Activated T-cell treated with anti-CD3 and anti-CD28 coated beads, Interleukin-2, amount 50 U/mL, for 24 hours (primary cell): ENCODE data around the gene APP.

Experiments used
- DNase-seq: peaks from one replicate; pipeline ENCODE4 v3.0.0-alpha.2; 2020
- H3K27ac Mint-ChIP-seq: 2 replicates; pipeline ENCODE4 v1.8.0; 2020; ENCODE audit warnings: mild to moderate bottlenecking, mixed read lengths
- H3K27me3 Mint-ChIP-seq: 2 replicates; pipeline ENCODE4 v1.8.0; 2020; ENCODE audit warnings: mixed read lengths
- H3K36me3 Mint-ChIP-seq: 2 replicates; pipeline ENCODE4 v1.8.0; 2020; ENCODE audit warnings: low read depth, mixed read lengths
- H3K4me1 Mint-ChIP-seq: 2 replicates; pipeline ENCODE4 v1.8.0; 2020; ENCODE audit warnings: low read depth, mixed read lengths
- H3K4me3 Mint-ChIP-seq: 2 replicates; pipeline ENCODE4 v1.8.0; 2020; ENCODE audit warnings: mild to moderate bottlenecking, moderate library complexity, mixed read lengths
- H3K9me3 Mint-ChIP-seq: 2 replicates; pipeline ENCODE4 v1.8.0; 2020; ENCODE audit warnings: mixed read lengths

APP gene

DNA sequence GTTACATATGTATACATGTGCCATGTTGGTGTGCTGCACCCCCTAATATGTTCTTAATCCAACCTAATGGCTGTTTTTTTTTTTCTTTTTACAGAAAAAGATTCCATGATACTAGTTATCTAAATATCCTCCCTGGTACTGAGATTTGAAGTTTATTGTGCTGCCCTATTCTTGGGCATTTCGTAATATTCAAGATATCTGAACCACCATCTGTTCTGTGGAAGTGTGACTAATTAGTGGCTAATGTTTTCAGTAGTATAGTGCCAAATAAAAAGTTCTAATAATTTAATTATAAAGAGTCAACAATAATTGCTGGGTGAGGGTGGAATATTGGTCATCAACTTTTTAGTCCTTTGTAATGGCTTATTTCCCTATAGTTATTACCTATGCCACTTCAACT, 218.3 kb downstream of the APP start:
- H3K27me3 Mint-ChIP-seq: no peaks in the 10 kb centered on the region
- H3K4me1 Mint-ChIP-seq: no peaks in the 10 kb centered on the region
- H3K27ac Mint-ChIP-seq: no peak overlapping the region
- no peaks in the 10 kb centered on the region for H3K9me3 Mint-ChIP-seq
- peaks cover 54% of the 10 kb centered on the region for H3K36me3 Mint-ChIP-seq
- no peak overlapping the region for H3K4me3 Mint-ChIP-seq
- no peak for DNase-seq

DNA sequence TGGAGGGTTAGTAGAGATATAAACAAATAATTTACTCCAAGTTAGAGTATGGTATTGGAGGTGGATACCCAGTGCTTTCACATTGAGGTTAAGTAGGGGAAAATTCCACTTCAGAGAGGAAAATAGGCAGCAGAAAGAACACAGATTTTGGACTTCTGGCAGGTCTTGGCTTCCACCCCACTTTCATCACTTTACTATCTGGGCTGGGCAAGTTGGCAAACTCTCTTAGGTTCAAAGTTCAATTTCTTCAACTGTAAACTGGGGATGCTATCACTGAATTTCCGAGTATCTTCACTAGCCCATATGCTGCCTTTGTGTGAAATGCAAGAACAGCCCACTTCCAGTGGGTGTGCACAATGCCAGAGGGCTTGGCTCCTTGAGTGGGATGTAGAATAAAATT, 220.9 kb downstream of the APP start:
- H3K4me3 Mint-ChIP-seq: no peak overlapping the region
- peaks cover 54% of the 10 kb centered on the region for H3K36me3 Mint-ChIP-seq
- no peak overlapping the region for H3K27ac Mint-ChIP-seq
- DNase-seq: no peak
- no peaks in the 10 kb centered on the region for H3K27me3 Mint-ChIP-seq
- no peaks in the 10 kb centered on the region for H3K9me3 Mint-ChIP-seq
- no peaks in the 10 kb centered on the region for H3K4me1 Mint-ChIP-seq

DNA sequence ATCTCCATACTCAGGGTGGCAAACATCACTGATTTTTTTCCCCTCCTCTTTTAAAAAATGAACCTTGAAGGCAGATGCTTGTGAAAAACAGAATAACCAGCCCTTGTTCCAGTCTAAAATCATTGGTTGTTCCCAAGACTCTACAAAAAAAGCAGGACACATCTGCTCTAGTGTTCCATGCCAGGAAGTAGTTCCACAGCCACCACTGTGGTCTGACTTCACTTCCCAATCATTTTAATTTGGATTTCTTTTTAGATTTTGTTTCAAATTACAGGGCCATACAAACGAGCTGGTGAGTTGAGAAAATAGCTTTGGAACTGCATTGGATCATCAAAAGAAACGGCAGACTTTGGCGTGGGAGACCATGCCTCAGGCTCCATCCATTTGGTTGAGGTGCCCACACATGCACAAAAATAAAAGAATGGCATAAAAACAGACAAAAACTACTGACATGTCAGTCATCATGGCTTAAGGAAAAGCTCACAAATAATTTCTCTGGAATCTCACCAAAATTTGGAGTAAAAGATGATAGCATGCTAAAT, 225.8 kb downstream of the APP start:
- Mint-ChIP-seq H3K4me1 (no peaks in the 10 kb centered on the region), H3K9me3 (no peaks in the 10 kb centered on the region), H3K4me3 (no peak overlapping the region), H3K36me3 (peaks cover 29% of the 10 kb centered on the region), H3K27ac (no peak overlapping the region), H3K27me3 (no peaks in the 10 kb centered on the region)
- DNase-seq: no peak

DNA sequence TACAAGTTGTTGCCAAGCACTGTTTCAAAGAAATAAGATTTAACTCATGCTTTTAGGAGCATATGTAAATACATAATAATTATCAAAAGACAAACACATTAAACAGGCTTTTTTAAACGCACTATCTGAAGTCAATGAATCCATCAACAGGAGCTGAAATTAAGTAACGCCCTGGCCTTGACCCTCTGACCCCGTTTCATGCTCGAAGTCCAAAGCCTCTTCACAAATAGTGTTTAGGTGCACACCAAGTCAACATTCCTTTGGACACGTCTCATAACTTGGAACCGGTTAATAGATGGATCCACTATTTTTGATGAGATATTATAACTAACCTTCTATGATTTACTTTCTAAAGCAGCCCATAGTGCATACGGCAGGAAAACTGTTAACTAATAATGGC, 226.5 kb downstream of the APP start:
- Mint-ChIP-seq H3K36me3 (peaks cover 27% of the 10 kb centered on the region), H3K4me1 (no peaks in the 10 kb centered on the region), H3K27me3 (no peaks in the 10 kb centered on the region), H3K9me3 (no peaks in the 10 kb centered on the region), H3K27ac (no peak overlapping the region), H3K4me3 (no peak overlapping the region)
- DNase-seq: no peak

DNA sequence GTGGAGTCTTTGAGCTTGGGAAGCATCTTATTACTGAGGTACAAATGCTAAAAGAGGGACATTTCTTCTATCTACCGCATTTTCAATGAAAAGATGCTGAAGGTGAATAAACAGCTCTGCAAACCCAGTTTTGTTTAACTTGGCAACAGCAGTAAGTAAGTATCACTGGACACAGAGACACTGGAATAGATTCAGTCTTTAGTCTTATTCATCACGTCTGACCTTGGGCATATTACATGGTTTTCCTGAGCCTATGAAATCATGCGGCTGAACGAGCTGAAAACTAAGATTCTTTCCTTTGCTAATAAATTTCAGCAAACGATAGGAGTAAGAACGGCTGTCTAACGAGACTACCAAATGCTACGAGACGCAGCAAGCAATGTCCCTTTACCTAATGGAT, 228.4 kb downstream of the APP start:
- no peak overlapping the region for H3K4me3 Mint-ChIP-seq
- no peaks in the 10 kb centered on the region for H3K27me3 Mint-ChIP-seq
- peaks cover 22% of the 10 kb centered on the region for H3K36me3 Mint-ChIP-seq
- H3K9me3 Mint-ChIP-seq: no peaks in the 10 kb centered on the region
- no peaks in the 10 kb centered on the region for H3K4me1 Mint-ChIP-seq
- H3K27ac Mint-ChIP-seq: no peak overlapping the region
- DNase-seq: no peak

DNA sequence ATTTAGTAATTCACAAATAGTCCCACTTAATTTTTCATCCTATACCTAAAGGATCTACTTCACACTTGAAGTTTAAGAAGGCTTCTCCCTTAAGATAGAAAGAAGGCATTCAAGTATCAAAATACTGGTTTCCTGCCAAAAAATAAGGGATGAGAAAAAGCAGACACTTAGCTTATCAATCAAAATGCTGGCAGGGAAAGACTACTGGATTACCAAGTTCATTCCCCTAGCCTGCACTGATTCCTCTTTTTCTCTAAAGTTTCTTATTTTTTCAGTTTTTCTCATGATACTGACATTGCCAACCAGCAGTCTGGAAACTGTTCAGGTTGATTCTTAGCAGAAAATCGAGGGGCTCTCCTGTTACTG, 231.2 kb downstream of the APP start:
- H3K27ac Mint-ChIP-seq: no peak overlapping the region
- DNase-seq: no peak
- no peaks in the 10 kb centered on the region for H3K27me3 Mint-ChIP-seq
- no peak overlapping the region for H3K4me3 Mint-ChIP-seq
- no peaks in the 10 kb centered on the region for H3K9me3 Mint-ChIP-seq
- peaks cover 4% of the 10 kb centered on the region for H3K4me1 Mint-ChIP-seq
- peaks cover 7% of the 10 kb centered on the region for H3K36me3 Mint-ChIP-seq

DNA sequence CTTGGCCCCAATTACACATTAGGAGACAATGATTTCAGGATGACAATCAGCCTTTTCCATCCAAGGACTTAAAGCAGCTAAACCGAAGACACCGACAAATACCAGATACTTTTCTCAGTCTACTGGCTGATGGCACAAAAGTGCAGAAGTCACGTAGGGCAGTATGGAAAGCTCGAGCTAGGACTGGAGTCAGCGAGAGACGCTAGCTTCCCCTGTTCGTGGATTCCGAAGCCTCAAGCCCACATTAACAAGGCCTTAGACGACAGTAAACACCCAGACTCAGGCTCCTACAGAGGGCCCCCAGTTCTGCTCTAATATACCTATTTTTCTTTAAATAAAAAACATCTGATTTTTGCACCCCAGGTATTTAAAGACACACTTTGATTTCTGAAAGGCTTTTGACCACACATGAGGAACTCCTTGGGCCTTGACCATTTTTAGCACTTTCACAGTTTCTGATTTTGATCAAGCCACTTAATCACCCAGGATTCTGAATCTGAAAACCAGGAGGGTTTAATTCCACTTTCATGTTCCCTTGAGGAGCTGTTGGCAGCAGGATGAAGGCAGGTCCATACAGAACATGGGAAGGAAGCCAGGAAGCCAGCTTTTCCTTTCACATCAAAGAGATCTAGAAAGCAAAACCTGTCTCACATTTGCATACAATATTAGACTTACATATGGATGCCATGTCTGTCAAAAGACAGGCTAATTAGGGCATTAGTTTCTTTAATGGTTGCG, 231.7 kb downstream of the APP start:
- H3K9me3 Mint-ChIP-seq: no peaks in the 10 kb centered on the region
- no peaks in the 10 kb centered on the region for H3K27me3 Mint-ChIP-seq
- DNase-seq: no peak
- peaks cover 4% of the 10 kb centered on the region for H3K4me1 Mint-ChIP-seq
- H3K4me3 Mint-ChIP-seq: no peak overlapping the region
- no peak overlapping the region for H3K27ac Mint-ChIP-seq
- peaks cover 4% of the 10 kb centered on the region for H3K36me3 Mint-ChIP-seq

DNA sequence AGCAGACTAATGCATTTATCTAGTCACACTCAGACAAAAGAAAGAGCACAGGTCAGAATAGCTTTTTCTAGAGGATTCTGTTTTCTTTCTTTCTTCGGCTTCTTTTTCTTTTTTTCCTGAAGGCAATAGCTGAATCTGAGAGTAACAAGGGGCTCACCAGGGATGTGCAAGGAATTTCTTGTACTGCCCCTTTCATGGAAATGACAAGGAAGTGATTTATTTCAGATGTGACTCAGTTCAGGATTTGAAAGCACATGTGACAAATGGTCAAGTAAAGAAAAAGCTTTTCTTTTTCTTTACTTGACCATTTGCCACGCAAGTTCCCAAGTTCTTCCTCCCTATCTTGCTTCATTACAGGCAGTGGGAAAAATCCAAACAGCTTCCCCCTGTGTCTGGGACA, 233.8 kb downstream of the APP start:
- no peak overlapping the region for H3K27ac Mint-ChIP-seq
- no peaks in the 10 kb centered on the region for H3K9me3 Mint-ChIP-seq
- peaks cover 4% of the 10 kb centered on the region for H3K4me1 Mint-ChIP-seq
- DNase-seq: no peak
- H3K4me3 Mint-ChIP-seq: no peak overlapping the region
- H3K27me3 Mint-ChIP-seq: no peaks in the 10 kb centered on the region
- H3K36me3 Mint-ChIP-seq: peaks cover 4% of the 10 kb centered on the region

DNA sequence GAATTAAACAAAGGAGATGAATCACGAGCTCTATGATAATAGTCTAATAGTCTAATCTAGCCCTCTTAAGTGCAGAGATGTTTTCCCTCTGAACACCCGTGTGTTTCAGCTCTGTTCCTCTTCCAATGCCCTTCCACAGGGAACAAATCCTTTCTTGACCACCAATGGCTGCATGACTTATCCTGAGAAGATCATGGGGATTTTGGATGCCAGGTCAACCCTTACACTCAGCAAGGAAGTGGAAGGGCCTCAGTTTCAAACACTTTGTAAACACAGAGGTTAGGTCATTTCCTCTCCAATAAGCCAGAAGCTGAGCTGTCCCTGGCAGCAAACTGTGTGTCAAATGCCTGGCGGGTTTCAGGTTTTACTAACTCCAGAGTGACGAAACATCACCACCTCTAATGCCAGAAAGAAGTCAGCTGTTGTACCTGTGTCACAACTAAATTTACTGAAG, 235.8 kb downstream of the APP start:
- no peaks in the 10 kb centered on the region for H3K27me3 Mint-ChIP-seq
- no peak overlapping the region for H3K27ac Mint-ChIP-seq
- no peak overlapping the region for H3K4me3 Mint-ChIP-seq
- DNase-seq: no peak
- H3K36me3 Mint-ChIP-seq: peaks cover 5% of the 10 kb centered on the region
- no peaks in the 10 kb centered on the region for H3K9me3 Mint-ChIP-seq
- peaks cover 4% of the 10 kb centered on the region for H3K4me1 Mint-ChIP-seq

DNA sequence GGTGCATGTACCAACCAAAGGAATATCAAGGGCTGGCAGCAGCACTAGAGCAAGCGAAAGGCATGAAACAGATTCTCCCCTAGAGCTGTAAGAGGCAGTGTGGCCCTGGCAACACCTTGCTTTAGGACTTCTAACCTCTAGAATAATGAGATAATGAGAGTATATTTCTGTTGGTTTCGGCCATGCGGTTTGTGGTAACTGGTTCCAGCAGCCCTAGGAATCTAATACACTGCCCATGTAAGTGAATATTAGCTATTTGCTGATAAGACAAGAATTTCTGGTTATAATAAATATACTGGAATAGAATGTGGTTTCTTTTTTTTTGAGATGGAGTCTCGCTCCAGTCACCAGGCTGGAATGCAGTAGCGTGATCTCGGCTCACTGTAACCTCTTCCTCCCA, 236.4 kb downstream of the APP start:
- DNase-seq: no peak

DNA sequence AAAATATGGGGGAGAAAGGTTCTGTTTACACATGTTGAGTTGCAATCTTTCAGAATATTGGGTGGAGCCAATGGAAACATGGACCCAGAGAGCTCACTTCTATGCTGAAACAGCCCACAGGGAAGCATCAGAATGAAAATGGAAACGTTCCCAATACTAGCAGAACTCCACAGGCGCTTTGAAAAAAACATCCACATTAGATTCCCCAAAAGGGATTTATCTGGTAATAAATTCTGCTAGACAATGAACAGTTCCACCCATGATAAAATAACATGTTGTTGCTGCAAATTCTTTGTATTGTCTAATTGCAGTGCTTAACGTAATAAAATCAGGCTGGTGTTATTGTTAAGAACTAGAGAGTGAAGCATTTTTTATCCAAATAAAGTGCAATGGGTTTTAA, 238.8 kb downstream of the APP start:
- Mint-ChIP-seq H3K36me3 (peaks cover 6% of the 10 kb centered on the region), H3K27ac (no peak overlapping the region), H3K27me3 (no peaks in the 10 kb centered on the region), H3K9me3 (no peaks in the 10 kb centered on the region), H3K4me3 (no peak overlapping the region), H3K4me1 (peaks cover 4% of the 10 kb centered on the region)
- no peak for DNase-seq

More for the DNA sequence above, 236.4 kb downstream of the APP start:
- H3K27me3 Mint-ChIP-seq: no peaks in the 10 kb centered on the region
- no peak overlapping the region for H3K4me3 Mint-ChIP-seq
- no peak overlapping the region for H3K27ac Mint-ChIP-seq
- H3K9me3 Mint-ChIP-seq: no peaks in the 10 kb centered on the region
- peaks cover 4% of the 10 kb centered on the region for H3K4me1 Mint-ChIP-seq
- peaks cover 5% of the 10 kb centered on the region for H3K36me3 Mint-ChIP-seq

DNA sequence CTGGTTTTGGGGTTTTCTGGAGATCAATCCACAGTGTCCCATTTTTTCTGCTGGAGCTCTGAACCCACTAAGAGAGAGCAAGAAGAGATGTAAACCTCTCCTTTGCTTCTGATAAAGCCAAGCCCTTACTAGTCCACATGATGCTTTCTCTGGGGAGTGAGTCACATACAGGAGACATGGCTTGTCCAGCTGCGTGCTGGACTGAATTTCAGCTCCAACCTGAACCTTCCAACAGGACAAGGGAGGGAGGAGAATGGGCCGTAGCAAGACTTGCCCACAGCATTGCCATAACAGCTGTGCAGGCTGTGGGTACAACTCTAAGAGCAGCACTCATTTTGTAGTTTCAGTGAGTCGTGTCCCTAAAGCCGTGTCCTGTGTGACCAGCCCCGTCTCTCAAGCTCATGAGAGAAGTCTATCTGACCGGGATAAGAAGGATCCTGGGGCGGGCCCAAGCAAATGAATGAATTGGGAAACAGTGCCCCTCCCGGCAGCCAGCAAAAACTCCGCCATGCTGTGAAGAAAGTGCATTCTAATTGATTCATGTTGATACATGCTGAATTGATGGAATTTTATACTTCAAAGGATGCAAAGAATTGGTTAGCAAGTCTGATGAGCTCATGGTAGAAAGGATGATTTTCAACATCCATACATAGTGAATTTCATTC, 240.6 kb downstream of the APP start:
- no peak for DNase-seq
- H3K4me3 Mint-ChIP-seq: no peak overlapping the region
- H3K27ac Mint-ChIP-seq: no peak overlapping the region
- H3K36me3 Mint-ChIP-seq: peaks cover 20% of the 10 kb centered on the region
- H3K27me3 Mint-ChIP-seq: no peaks in the 10 kb centered on the region
- H3K9me3 Mint-ChIP-seq: no peaks in the 10 kb centered on the region
- H3K4me1 Mint-ChIP-seq: peaks cover 4% of the 10 kb centered on the region

DNA sequence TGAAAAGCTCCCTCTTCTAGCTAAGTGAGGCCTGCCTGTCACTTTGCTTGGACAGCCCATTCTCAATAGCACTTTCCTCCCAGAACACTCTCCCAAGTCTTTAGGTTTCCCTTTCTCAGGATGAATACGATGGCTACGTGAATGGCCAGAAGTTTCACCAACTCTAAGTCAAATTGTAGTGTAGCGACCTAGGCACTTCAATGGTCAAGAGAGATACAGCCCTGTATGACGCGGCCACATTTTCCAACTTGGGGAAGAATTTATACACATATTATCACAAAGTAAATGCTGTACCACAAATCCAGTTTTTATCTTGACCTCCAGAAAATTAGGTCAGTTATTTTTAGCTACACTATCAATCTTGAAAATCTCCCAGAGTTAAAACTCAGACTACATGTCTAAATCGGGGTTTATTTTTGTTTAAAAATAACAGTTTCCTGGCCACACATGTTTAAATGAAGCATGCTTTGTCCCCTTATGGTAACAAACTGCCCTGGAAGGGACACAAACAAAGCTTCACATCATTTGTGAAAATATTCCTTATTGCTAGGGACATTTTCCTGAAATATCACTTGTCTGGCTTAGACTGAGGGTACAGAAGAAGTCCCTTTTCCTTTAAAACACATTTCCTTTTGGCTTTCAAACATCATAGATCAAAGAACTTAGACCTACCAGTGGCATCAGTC, 243.2 kb downstream of the APP start:
- Mint-ChIP-seq H3K4me1 (no peaks in the 10 kb centered on the region), H3K9me3 (no peaks in the 10 kb centered on the region), H3K4me3 (no peak overlapping the region), H3K36me3 (peaks cover 21% of the 10 kb centered on the region), H3K27ac (no peak overlapping the region), H3K27me3 (no peaks in the 10 kb centered on the region)
- DNase-seq: no peak

DNA sequence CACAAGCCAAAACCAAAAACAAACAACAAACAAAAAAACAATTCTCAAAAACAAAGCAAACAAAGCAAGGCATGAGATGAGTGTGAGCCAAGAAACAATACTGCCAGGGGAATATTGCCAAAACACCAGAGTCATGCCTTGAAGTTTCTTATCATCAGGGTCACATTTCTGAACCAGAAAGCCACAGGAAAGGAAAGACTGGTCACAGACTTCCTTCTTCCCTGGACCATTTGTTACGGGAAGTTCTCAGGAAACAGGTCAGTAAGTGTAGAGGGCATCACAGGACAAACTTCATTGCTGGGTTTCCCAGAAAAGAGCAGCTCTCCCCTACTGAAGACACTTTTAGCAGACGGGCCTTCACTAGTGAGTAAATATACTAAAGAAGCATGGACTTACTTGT, 244.6 kb downstream of the APP start:
- peaks cover 21% of the 10 kb centered on the region for H3K36me3 Mint-ChIP-seq
- no peaks in the 10 kb centered on the region for H3K27me3 Mint-ChIP-seq
- H3K27ac Mint-ChIP-seq: no peak overlapping the region
- DNase-seq: no peak
- no peak overlapping the region for H3K4me3 Mint-ChIP-seq
- H3K9me3 Mint-ChIP-seq: no peaks in the 10 kb centered on the region
- H3K4me1 Mint-ChIP-seq: no peaks in the 10 kb centered on the region
